Gastrocnemius medialis (tissue), 4 donors: ENCODE data around the gene CPPED1. TPM values are rescaled to one million over a fixed set of nuclear protein-coding genes. Genes with fewer than 3 reads are reported as not detected.

ENCODE experiments used
- ATAC-seq, 2 donors: fragments of 150-250 bp; one replicate each; pipeline ENCODE4 v1.9.1; 2016
- DNase-seq, 2 donors: peaks; one replicate each; pipeline ENCODE4 v3.0.0-alpha.2; 2019
- H3K27ac ChIP-seq, 4 donors: fragments of 200-600 bp; sonication (generic); 1 replicate in 1 of 4; 2 replicates in 3 of 4; pipeline ENCODE4 v1.5.1; 2016 to 2018; ENCODE audit warnings: mild to moderate bottlenecking in 2 of 4, moderate library complexity in 1 of 4
- H3K27me3 ChIP-seq, 3 donors: fragments of 200-600 bp; sonication (generic) in 2 of 3; 1 replicate in 1 of 3; 2 replicates in 2 of 3; pipeline versions ENCODE4 v1.5.1 to v1.6.0; 2016 to 2019; ENCODE audit warnings: mild to moderate bottlenecking in 1 of 3, moderate library complexity in 1 of 3
- H3K36me3 ChIP-seq, 2 donors: fragments of 200-600 bp; sonication (generic) in 1 of 2; one replicate each; pipeline ENCODE4 v1.5.1; 2017 to 2018
- H3K4me1 ChIP-seq, 2 donors: fragments of 200-600 bp; sonication (generic) in 1 of 2; one replicate each; pipeline ENCODE4 v1.5.1; 2016 to 2017; ENCODE audit warnings: mild to moderate bottlenecking in 2 of 2
- H3K4me3 ChIP-seq, 4 donors: fragments of 200-600 bp; sonication (generic) in 3 of 4; 1 replicate in 1 of 4; 2 replicates in 3 of 4; pipeline ENCODE4 v1.5.1; 2016 to 2019; ENCODE audit warnings: mild to moderate bottlenecking in 2 of 4
- H3K9me3 ChIP-seq, 3 donors: fragments of 200-600 bp; sonication (generic) in 2 of 3; 1 replicate in 1 of 3; 2 replicates in 2 of 3; pipeline ENCODE4 v1.5.1; 2016 to 2019
- CTCF ChIP-seq, 5 experiments: fragments of 450-650 bp in 3 of 5; fragments of 200-600 bp in 2 of 5; sonication (generic) in 2 of 5; IDR thresholded peaks in 4 of 5; conservative IDR thresholded peaks in 1 of 5; 1 replicate in 4 of 5; 2 replicates in 1 of 5; pipeline ENCODE4 v1.5.1; 2016 to 2019; ENCODE audit warnings: antibody characterized with exemption in 5 of 5, mild to moderate bottlenecking in 3 of 5, moderate library complexity in 3 of 5
- POLR2A ChIP-seq, 2 donors: fragments of 450-650 bp; IDR thresholded peaks; one replicate each; pipeline ENCODE4 v1.6.1; 2017; ENCODE audit warnings: antibody characterized with exemption in 2 of 2, mild to moderate bottlenecking in 2 of 2, moderate library complexity in 2 of 2
- in situ Hi-C, 4 donors: fragments of 200-750 bp; cut with MboI; loops; one replicate each; pipeline versions ENCODE4 v1.15.0 to v1.8.0; 2017; ENCODE audit warnings: low sequenced_read_pairs in 4 of 4
- intact Hi-C: fragments of 100-400 bp; cut with DNase I; formaldehyde crosslinking; loops from one replicate; pipeline ENCODE4 v1.15.1; 2023; ENCODE audit warnings: low total_unique reads
- total RNA-seq, 4 donors: library from RNA; depleted of rRNA; stranded (reverse); fragments of >200 nt; gene quantifications; one replicate each; pipeline versions ENCODE4 v1.1.0 to v1.2.3, GENCODE V29; 2016

CPPED1 gene
- total RNA-seq, 4 donors from 2014 or later: 2.8 to 8.7 (median 6.6) TPM

GRCh38 chr16:12708266-12708665 is 95.4 kb downstream of the CPPED1 start:
- ATAC-seq: no peak
- in situ Hi-C loops: no loop called here

GRCh38 chr16:12706628-12707027 is 97.1 kb downstream of the CPPED1 start:
- ATAC-seq: no peak
- Histone ChIP-seq H3K9me3 (no peaks in the 10 kb centered on the region), H3K4me3 (no peak overlapping the region), H3K27me3 (no peaks in the 10 kb centered on the region), H3K27ac (no peak overlapping the region), H3K4me1 (no peaks in the 10 kb centered on the region), H3K36me3 (no peaks in the 10 kb centered on the region)
- no peak for DNase-seq
- TF ChIP-seq CTCF (IDR thresholded peaks at IDR 0.05 in 4 of 5, conservative IDR thresholded peaks at IDR 0.05 in 1 of 5): no peak
- no peak for TF ChIP-seq POLR2A (IDR thresholded peaks at IDR 0.05)
- in situ Hi-C loops (no loop called here), intact Hi-C loops (no loop called here)

More at GRCh38 chr16:12708266-12708665, 95.4 kb downstream of the CPPED1 start:
- H3K4me1 ChIP-seq: no peaks in the 10 kb centered on the region
- intact Hi-C loops: no loop called here
- H3K27ac ChIP-seq: no peak overlapping the region
- no peaks in the 10 kb centered on the region for H3K27me3 ChIP-seq
- H3K9me3 ChIP-seq: no peaks in the 10 kb centered on the region
- no peaks in the 10 kb centered on the region for H3K36me3 ChIP-seq
- no peak overlapping the region for H3K4me3 ChIP-seq
- TF ChIP-seq POLR2A (IDR thresholded peaks at IDR 0.05) (no peak), CTCF (IDR thresholded peaks at IDR 0.05 in 4 of 5, conservative IDR thresholded peaks at IDR 0.05 in 1 of 5) (no peak)
- no peak for DNase-seq

GRCh38 chr16:12704492-12705111 is 99.1 kb downstream of the CPPED1 start:
- TF ChIP-seq POLR2A (IDR thresholded peaks at IDR 0.05) (no peak), CTCF (IDR thresholded peaks at IDR 0.05 in 4 of 5, conservative IDR thresholded peaks at IDR 0.05 in 1 of 5) (no peak)
- intact Hi-C loops: no loop called here
- DNase-seq (no peak), ATAC-seq (no peak)
- Histone ChIP-seq H3K9me3 (no peaks in the 10 kb centered on the region), H3K4me3 (no peak overlapping the region), H3K36me3 (no peaks in the 10 kb centered on the region), H3K27ac (no peak overlapping the region), H3K4me1 (no peaks in the 10 kb centered on the region), H3K27me3 (no peaks in the 10 kb centered on the region)
- in situ Hi-C loops: no loop called here

- H3K36me3 ChIP-seq: no peaks in the 10 kb centered on the region
- no peak overlapping the region for H3K4me3 ChIP-seq
- no peak overlapping the region for H3K27ac ChIP-seq
- ATAC-seq: no peak
- no peaks in the 10 kb centered on the region for H3K9me3 ChIP-seq
- in situ Hi-C loops: no loop called here
- no peaks in the 10 kb centered on the region for H3K27me3 ChIP-seq
- no peaks in the 10 kb centered on the region for H3K4me1 ChIP-seq
- TF ChIP-seq POLR2A (IDR thresholded peaks at IDR 0.05) (no peak), CTCF (IDR thresholded peaks at IDR 0.05 in 4 of 5, conservative IDR thresholded peaks at IDR 0.05 in 1 of 5) (no peak)
- intact Hi-C loops: no loop called here
- DNase-seq: no peak
These were observed 99.8 kb downstream of the CPPED1 start for GRCh38 chr16:12703935-12704334.

GRCh38 chr16:12700161-12700560 is 103.5 kb downstream of the CPPED1 start:
- intact Hi-C loops: no loop called here
- in situ Hi-C loops: no loop called here
- TF ChIP-seq POLR2A (IDR thresholded peaks at IDR 0.05) (no peak), CTCF (IDR thresholded peaks at IDR 0.05 in 4 of 5, conservative IDR thresholded peaks at IDR 0.05 in 1 of 5) (no peak)
- ATAC-seq (no peak), DNase-seq (no peak)
- Histone ChIP-seq H3K27ac (no peak overlapping the region), H3K36me3 (no peaks in the 10 kb centered on the region), H3K27me3 (no peaks in the 10 kb centered on the region), H3K9me3 (no peaks in the 10 kb centered on the region), H3K4me3 (no peak overlapping the region), H3K4me1 (no peaks in the 10 kb centered on the region)
